PC-3 (cell line): ENCODE data around the gene KNDC1. TPM values are rescaled to one million over a fixed set of nuclear protein-coding genes. Genes with fewer than 3 reads are reported as not detected.

ENCODE experiments used
- ATAC-seq: fragments of 200-7000 bp; cut with Tn5 transposase; 2 replicates; pipeline ENCODE4 v1.9.1; 2020; ENCODE audit warnings: mild to moderate bottlenecking, moderate library complexity
- BruUV-seq: library from RNA; stranded (reverse); fragments of 400-500 nt; replicated peaks from 2 replicates; lab custom pipeline; 2021; lab: Mats Ljungman, UMichigan
- CTCF ChIA-PET: fragments of 300-600 bp; sonication (Branson Sonifier 250); formaldehyde crosslinking; loops from one replicate; lab custom pipeline; 2022; ENCODE audit warnings: antibody characterized with exemption; lab: Charles Lee
- POLR2A ChIA-PET: fragments of 300-600 bp; sonication (Branson Sonifier 250); formaldehyde crosslinking; loops from one replicate; lab custom pipeline; 2022; ENCODE audit warnings: antibody characterized with exemption; ENCODE audit not compliant: unreplicated experiment; lab: Charles Lee
- DNase-seq: peaks from one replicate; pipeline ENCODE4 v3.0.0-alpha.2; 2015
- H2AFZ ChIP-seq: fragments of 300-600 bp; sonication (generic); 2 replicates; pipeline ENCODE4 v1.6.0; 2016; ENCODE audit warnings: antibody characterized with exemption, low read length
- H3F3A ChIP-seq: fragments of 300-600 bp; sonication (generic); one replicate; pipeline ENCODE4 v1.6.0; 2017; ENCODE audit warnings: antibody characterized with exemption, low read length, control low read depth, mild to moderate bottlenecking; ENCODE audit not compliant: unreplicated experiment
- H3K27ac ChIP-seq: fragments of 300-600 bp; sonication (generic); 2 replicates; pipeline ENCODE4 v1.5.1; 2016; ENCODE audit warnings: mild to moderate bottlenecking, low read length
- H3K27me3 ChIP-seq: fragments of 300-600 bp; sonication (generic); 2 replicates; pipeline ENCODE4 v1.6.1; 2016; ENCODE audit warnings: low read length, mixed read lengths
- H3K36me3 ChIP-seq: fragments of 300-600 bp; sonication (generic); 2 replicates; pipeline ENCODE4 v1.6.1; 2016; ENCODE audit warnings: low read depth, mixed run types, low read length, mixed read lengths
- H3K4me1 ChIP-seq: fragments of 300-600 bp; sonication (generic); 2 replicates; pipeline ENCODE4 v1.5.1; 2016; ENCODE audit warnings: low read length; ENCODE audit not compliant: insufficient read depth
- H3K4me2 ChIP-seq: fragments of 300-600 bp; sonication (generic); 2 replicates; pipeline ENCODE4 v1.6.0; 2016; ENCODE audit warnings: low read length
- H3K4me3 ChIP-seq: fragments of 300-600 bp; sonication (generic); 2 replicates; pipeline ENCODE4 v1.5.1; 2016; ENCODE audit warnings: mild to moderate bottlenecking, low read length, mixed read lengths
- H3K79me2 ChIP-seq: fragments of 300-600 bp; sonication (generic); 2 replicates; pipeline ENCODE4 v1.6.1; 2017; ENCODE audit warnings: low read length, mixed read lengths
- H3K9ac ChIP-seq: fragments of 300-600 bp; sonication (generic); 2 replicates; pipeline ENCODE4 v1.6.0; 2016; ENCODE audit warnings: mild to moderate bottlenecking, low read length
- H3K9me2 ChIP-seq: fragments of 300-600 bp; sonication (generic); replicated peaks from 2 replicates; pipeline ENCODE4 v1.6.1; 2016; ENCODE audit warnings: mixed run types, low read length, mixed read lengths
- H3K9me3 ChIP-seq: fragments of 300-600 bp; sonication (generic); 2 replicates; pipeline ENCODE4 v1.6.1; 2016; ENCODE audit warnings: low read length, mixed read lengths
- H4K20me1 ChIP-seq: fragments of 300-600 bp; sonication (generic); 2 replicates; pipeline ENCODE4 v1.6.1; 2016; ENCODE audit warnings: low read length, mixed read lengths
- CTCF ChIP-seq: fragments of 300-600 bp; sonication (generic); conservative IDR thresholded peaks from 2 replicates; pipeline ENCODE4 v1.5.1; 2017; ENCODE audit warnings: antibody characterized with exemption, low read depth, mild to moderate bottlenecking, low read length
- EZH2 ChIP-seq: fragments of 300-600 bp; sonication (generic); IDR thresholded peaks from one replicate; pipeline ENCODE4 v1.6.1; 2017; ENCODE audit warnings: antibody characterized with exemption, mild to moderate bottlenecking, low read length; ENCODE audit not compliant: unreplicated experiment
- EZH2phosphoT487 ChIP-seq: fragments of 300-600 bp; sonication (generic); IDR thresholded peaks from 2 replicates; pipeline ENCODE4 v1.6.1; 2018; ENCODE audit warnings: mild to moderate bottlenecking, antibody characterized with exemption, low read length, borderline replicate concordance
- intact Hi-C: fragments of 100-400 bp; cut with micrococcal nuclease; formaldehyde crosslinking; loops from 2 replicates; pipeline ENCODE4 v1.9.0; 2023
- total RNA-seq: library from RNA; depleted of rRNA; stranded (reverse); fragments of >200 nt; gene quantifications from 2 replicates; pipeline ENCODE4 v1.2.3, GENCODE V29; 2014

Gene KNDC1
- total RNA-seq, 1 experiment from 2014 or later: not detected

GRCh38 chr10:133271521-133272300 is 111.7 kb downstream of the KNDC1 start:
- H3K9ac ChIP-seq: no peak overlapping the region
- H3K79me2 ChIP-seq: peaks cover 32% of the 10 kb centered on the region
- H3K36me3 ChIP-seq: peaks cover 5% of the 10 kb centered on the region; the same call in 1 of the 2 replicates
- no peak overlapping the region for H3K27ac ChIP-seq
- DNase-seq (no peak), ATAC-seq (no peak)
- H3K27me3 ChIP-seq: no peaks in the 10 kb centered on the region
- no TSS peak for BruUV-seq
- no peaks in the 10 kb centered on the region for H3K9me3 ChIP-seq
- no peak overlapping the region for H2AFZ ChIP-seq
- H3K4me3 ChIP-seq: no peak overlapping the region
- no peaks in the 10 kb centered on the region for H3K9me2 ChIP-seq
- intact Hi-C loops: no loop called here
- TF ChIP-seq CTCF (no peak), EZH2 (no peak), EZH2phosphoT487 (no peak)
- H3K4me2 ChIP-seq: no peak overlapping the region
- POLR2A ChIA-PET: no interaction called here
- H3F3A ChIP-seq: no peaks in the 10 kb centered on the region
- H3K4me1 ChIP-seq: peaks cover 18% of the 10 kb centered on the region
- CTCF ChIA-PET: no interaction called here
- H4K20me1 ChIP-seq: no peaks in the 10 kb centered on the region

GRCh38 chr10:133272301-133272963 is 112.4 kb downstream of the KNDC1 start:
- H3K79me2 ChIP-seq: peaks cover 32% of the 10 kb centered on the region
- ATAC-seq (no peak), DNase-seq (no peak)
- H3K4me3 ChIP-seq: no peak overlapping the region
- intact Hi-C loops: no loop called here
- no peaks in the 10 kb centered on the region for H3K9me2 ChIP-seq
- POLR2A ChIA-PET: no interaction called here
- H3K9ac ChIP-seq: no peak overlapping the region
- no peaks in the 10 kb centered on the region for H4K20me1 ChIP-seq
- peaks cover 24% of the 10 kb centered on the region for H3K4me1 ChIP-seq
- H3K9me3 ChIP-seq: no peaks in the 10 kb centered on the region
- peaks cover 5% of the 10 kb centered on the region; the same call in 1 of the 2 replicates for H3K36me3 ChIP-seq
- no peak overlapping the region for H2AFZ ChIP-seq
- H3F3A ChIP-seq: no peaks in the 10 kb centered on the region
- no peaks in the 10 kb centered on the region for H3K27me3 ChIP-seq
- no peak overlapping the region for H3K27ac ChIP-seq
- CTCF ChIA-PET: no interaction called here
- TF ChIP-seq EZH2 (no peak), CTCF (no peak), EZH2phosphoT487 (no peak)
- BruUV-seq: no TSS peak
- no peak overlapping the region for H3K4me2 ChIP-seq

GRCh38 chr10:133272964-133273420 is 113.0 kb downstream of the KNDC1 start:
- Histone ChIP-seq H3K9me2 (no peaks in the 10 kb centered on the region), H3K4me3 (no peak overlapping the region), H3K27me3 (no peaks in the 10 kb centered on the region), H3K9me3 (no peaks in the 10 kb centered on the region), H3K79me2 (peaks cover 32% of the 10 kb centered on the region), H4K20me1 (no peaks in the 10 kb centered on the region), H3K4me2 (no peak overlapping the region), H2AFZ (no peak overlapping the region), H3F3A (peaks cover under 1% of the 10 kb centered on the region), H3K36me3 (peaks cover 5% of the 10 kb centered on the region; the same call in 1 of the 2 replicates), H3K27ac (no peak overlapping the region), H3K9ac (no peak overlapping the region), H3K4me1 (peaks cover 30% of the 10 kb centered on the region)
- intact Hi-C loops: no loop called here
- ChIA-PET POLR2A (no interaction called here), CTCF (no interaction called here)
- ATAC-seq (no peak), DNase-seq (no peak)
- no peak for TF ChIP-seq EZH2
- TF ChIP-seq EZH2phosphoT487: no peak
- no peak for TF ChIP-seq CTCF
- BruUV-seq: no TSS peak
